HT-29 (cell line): Measurements from ENCODE around the gene KATNAL2. TPM values are rescaled to one million over a fixed set of nuclear protein-coding genes. Genes with fewer than 3 reads are reported as not detected.

ENCODE experiments used
- DNase-seq: peaks from one replicate; pipeline ENCODE4 v3.0.0-alpha.2; 2015; ENCODE audit warnings: low spot score
- small RNA-seq: library from RNA; depleted of rRNA; stranded (forward); fragments of <200 nt; gene quantifications from one replicate; pipeline ENCODE3, GENCODE V24; 2014
- total RNA-seq: library from RNA; depleted of rRNA; stranded (reverse); fragments of >200 nt; shearing (Covaris generic); gene quantifications from 2 replicates; pipeline ENCODE4 v1.2.3, GENCODE V29; 2014; rRNA removed

Gene KATNAL2
- total RNA-seq, 1 experiment from 2014 or later, result 0.23 TPM

DNA sequence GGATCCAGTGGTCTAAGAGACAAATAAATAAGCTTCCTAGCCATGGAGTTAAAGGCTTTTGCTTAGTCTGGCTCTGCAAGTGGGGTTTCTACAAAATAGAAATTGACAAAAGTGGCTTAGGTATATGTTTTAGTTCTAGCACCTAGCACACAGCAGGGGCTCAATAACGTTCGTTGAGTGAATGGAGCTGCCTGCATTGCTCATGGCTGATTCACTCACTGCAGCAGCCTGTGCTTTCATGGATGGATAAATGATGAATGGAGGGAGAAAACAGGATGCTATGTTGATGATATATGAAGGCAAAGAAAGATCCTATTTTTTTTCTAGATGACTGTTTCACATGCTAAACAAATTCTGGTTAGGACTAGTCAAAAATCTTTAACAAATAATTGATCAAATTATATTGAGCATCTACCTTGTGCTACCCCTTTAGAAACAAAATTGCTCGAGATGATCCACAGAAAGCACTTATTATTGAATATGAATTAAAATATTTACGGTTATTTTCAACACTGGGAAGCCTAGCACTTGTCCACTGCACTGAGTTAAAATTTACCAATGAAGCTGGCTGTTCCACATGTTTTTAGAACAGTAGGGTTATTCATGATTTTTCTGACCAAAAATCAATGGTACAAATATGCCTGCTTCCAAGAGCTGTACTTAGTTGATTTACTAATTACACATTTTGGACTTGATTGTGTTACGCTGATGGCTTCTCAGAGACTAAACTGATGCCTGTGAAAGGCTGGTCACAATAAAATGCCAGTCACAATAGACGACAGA, 193.3 kb downstream of the KATNAL2 start:
- no peak for DNase-seq

DNA sequence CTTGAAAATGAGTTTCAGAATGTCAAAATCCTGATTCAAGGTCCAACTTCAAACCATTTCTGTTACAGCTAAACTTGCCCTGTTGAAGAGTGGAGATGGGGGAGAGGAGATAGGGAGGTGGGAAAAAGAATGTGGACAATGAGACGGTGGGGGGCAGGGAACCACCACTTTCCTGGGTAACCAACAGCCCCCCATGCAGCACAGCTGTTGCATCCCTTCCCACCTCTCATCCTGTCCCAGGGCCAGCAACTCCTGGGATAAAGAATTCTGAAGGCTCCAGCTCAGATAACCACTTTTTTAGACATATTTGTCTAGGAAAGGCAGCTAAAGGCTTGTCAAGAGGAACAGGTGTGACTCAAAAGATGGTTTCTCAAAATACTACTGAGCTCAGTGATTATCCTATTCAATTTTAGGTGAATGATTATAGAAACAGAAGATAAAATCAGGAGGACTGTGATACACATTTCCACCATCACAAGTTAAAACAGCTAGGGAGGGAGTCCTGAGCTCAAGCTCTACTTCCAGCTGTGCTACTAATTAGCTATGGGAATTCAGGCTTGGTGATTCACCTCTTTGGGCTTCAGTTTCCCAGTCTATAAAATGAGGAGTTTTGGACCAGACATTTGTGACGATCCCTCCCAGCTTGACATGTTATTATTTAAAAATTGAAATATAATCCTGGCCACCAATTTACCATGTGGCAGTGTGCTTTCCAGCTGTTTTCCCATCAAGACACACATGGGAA, 196.6 kb downstream of the KATNAL2 start:
- DNase-seq, result no peak

DNA sequence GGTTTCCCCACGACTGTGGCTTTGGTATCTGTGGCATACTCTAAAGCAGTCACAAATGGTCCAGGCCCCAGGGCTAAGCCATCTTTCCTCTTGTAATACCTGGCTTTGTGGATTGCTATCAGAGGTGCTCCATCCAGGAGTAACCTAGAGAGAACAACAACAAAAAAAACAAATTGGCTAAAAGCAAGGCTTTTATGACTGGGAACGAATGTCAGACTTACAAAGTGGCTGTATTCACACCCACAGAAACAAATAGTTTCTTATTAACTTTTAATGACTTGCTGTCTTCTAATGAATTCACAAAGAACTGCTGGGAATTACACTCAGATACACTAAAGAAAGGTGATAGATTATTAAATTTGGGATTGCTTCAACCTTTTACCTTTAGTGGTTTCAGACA, 197.8 kb downstream of the KATNAL2 start:
- no peak for DNase-seq

DNA sequence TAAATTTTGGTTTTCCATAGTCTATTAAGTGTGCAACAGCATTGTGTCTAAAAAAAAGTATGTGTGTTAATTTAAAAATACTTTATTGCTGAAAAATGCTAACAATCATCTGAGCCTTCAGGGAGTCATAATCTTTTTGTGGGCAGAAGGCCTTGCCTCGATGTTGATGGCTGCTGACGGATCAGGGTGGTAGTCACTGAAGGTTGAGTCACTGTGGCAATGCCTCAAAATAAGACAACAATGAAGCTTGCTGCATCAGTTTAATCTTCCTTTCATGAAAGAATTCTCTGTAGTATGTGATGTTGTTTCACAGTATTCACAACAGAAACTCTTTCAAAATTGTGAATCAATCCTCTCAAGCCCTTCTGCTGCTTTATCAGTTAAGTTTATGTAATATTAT, 201.6 kb downstream of the KATNAL2 start:
- DNase-seq, result no peak

DNA sequence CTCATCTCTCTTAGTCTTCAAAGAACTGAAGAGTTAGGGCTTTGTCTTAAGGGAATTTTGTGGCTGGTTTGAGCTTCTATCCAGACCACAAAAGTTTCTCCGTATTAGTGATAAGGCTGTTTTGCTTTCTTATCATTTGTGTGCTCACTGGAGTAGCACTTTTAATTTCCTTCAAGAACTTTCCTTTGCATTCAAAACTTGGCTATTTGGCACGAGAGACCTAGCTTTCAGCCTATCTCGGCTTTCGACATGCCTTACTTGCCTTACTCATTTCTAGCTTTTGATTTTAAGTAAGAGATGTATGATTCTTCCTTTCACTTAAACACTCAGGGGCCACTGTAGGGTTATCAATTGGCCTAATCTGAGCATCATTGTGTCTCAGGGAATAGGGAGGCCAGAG, 203.0 kb downstream of the KATNAL2 start:
- DNase-seq, result no peak

DNA sequence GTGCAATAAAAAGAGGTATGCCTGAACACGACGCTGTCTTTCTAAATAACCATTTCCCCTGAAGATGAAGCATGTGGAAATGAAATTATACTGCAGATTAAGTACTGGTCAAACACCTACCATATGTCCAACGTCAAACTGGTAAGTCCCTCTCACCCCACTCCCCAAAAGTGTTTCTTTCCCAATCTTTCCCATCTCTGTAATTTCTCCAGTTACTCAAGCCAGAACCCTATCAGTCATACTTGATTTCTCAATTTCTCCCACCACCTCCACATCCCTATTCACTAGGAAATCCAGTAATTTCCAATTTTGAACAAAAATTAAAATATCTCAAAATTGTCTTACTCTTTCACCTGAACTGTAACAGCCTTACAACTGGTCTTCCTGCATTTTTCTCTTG, 203.7 kb downstream of the KATNAL2 start:
- no peak for DNase-seq

DNA sequence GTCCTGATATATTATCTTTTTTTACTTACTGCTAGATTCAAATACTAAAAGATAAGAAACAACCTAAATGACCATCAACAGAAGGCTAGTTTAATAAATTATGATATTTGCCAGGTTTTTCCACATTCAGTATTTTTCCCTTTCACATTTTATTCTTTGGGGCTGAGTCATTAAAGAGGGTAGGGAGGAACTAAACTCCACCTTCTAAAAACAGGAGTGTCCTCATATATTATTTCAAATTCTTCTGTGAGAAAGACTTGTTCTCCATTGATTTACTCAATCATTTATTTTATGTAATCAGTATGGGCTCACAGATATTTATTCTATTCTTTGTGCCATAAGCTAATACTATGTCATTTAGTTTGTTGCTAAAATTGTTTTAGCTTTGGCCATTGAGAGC, 223.9 kb downstream of the KATNAL2 start:
- no peak for DNase-seq

DNA sequence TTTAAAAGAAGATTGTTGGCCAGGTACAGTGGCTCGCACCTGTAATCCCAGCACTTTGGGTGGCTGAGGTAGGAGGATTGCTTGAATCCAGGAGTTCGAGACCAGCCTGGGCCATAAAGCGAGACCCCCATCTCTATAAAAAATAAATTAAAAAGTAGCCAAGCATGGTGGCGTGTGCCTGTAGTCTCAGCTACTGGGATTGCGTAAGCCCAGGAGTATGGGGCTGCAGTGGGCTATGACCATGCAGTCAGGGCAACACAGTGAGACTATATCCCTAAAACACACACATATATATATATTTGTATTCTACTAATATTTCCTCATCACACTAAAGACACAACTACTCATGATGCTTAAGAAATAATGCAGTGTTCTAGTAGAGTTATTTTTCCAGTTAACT, 225.8 kb downstream of the KATNAL2 start:
- DNase-seq, result no peak

DNA sequence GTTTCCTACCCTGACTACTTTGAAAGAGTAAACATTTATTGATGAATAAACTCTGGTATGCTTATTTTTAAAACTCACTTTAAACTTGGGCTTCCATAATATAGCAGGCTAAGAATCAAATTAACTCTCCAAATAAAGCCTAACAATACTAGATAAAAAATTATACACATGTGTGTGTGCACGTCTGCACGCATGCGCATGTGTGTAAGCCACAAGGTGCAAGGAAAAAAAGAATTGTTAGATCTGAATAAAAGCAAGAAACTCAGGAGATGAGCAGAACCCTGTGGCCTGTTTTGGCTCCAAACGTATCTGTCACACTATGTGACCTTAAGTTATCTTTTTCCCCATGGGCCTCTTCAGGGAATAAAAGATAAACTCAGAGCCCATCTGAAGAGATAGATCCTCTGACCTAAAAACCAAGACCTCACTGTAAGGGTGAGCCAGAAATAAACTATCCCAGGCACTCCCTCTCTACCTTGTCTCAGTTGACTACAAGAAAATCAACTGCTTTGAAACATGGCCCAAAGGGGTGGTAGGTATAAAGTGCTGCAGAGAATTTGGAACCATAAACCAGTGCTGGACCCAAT, 226.6 kb downstream of the KATNAL2 start:
- DNase-seq, result no peak

DNA sequence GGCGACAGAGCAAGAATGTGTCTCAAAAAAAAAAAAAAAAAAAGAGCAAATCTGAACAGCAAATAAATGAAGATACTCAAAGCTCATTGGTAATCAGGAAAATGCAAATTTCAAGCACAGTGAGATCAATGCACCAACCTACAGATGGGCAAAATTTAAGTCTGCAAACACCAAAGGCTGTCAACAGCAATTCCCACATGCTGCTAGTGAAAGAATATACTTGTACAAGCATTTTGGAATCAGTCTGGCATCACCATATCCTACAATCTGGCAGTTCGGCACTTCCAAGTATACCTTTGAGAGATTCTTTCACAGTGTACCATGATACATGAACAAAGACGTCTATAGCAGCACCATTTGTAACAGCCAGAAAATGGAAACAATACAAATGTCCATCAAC, 228.8 kb downstream of the KATNAL2 start:
- DNase-seq, result no peak

DNA sequence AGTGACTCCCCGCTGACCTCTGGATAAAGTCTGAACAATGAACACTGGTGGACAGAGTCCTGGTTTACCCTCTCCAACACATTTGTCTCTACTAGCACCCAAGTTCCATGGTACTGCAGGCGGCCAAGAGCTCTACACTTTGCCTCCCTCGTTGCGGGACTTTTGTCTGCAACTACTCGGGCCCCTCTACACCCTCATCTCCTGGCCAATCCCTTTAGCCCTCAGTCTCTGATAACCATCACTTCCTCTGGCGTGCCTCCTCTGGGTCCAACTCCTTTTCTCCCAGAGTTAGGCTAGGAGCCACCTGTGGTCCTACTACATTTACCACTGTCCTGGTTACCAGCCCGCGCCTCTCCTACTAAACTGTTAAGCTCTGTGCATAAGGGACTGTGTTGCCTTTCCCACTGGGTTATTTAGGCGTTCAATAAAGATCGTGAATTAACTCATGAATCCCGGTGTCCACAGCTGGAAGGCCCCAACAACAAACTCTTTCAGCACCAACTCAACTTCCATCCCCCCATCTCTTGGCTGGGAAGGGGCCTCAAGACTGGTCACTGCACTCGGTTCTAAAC, 232.1 kb downstream of the KATNAL2 start:
- DNase-seq, result peak; percentile 25

DNA sequence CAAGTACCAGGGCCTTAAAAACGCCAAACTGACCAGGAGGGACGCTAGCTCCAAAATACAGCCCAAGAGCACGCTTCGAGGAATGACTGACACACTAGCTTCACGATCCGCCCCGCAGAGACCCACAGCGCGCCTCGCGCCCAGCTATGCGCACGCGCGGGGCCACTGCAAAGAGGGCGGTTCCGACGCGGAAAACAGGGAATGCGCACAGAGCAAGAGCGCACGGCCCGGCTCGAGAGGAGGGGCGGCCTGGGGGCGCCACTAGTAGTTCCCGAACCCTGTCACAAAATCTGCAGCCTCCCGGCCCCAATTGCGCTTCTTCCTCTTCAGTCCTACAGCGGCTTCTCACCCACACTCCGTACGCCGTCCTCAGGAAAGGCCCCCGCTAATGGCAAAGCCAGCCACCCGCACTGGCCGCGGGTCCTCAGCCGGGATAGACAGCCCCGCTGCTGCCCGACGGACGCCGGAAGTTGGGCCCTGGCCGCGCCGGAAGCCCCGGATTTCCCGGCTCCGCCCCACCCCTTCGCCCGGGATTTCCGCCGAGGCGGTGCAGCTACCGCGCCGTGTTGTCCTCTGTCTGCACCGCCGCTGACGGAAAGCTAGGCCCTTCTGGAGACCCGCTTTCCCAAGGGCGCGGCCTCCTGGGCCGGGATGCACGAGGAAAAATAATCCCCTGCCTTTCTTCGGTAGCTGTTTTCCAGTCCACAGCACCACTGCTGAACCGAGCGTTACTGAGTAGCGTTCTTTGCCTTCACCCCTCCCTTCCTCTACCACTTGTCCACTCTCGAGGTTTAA, 232.8 kb downstream of the KATNAL2 start, which contains the start of gene HDHD2:
HDHD2 (minus strand) TSS at position 472 of the 795 bp plus-strand sequence. CDS start 14,061 bp downstream, outside the sequence.
- peak; percentile 65 for DNase-seq

DNA sequence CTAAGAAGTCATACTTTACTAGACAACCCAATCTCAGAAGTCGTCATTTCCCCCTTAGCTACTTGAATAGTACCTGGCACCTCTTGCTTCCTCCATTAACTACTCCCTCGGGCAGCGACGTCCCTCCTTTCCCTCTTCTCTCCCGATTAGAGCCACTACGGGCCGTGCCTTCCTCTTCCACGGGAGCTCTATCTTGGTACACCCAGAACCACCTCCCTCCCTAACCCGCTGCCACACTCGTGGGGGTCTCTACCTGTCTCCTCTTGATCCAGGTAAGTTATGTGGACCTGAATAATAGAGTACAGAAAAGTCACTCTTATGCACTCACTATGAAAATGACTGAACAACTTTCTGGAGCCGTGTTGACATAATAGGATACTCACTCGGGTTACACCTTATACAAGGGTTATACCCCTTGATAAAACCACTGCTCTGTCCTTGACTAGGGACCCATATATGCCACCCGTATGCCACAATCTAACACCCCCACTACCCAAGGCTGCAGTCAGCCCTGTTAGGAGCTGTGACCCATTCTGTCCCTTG, 233.5 kb downstream of the KATNAL2 start:
- peak; percentile 1 for DNase-seq

DNA sequence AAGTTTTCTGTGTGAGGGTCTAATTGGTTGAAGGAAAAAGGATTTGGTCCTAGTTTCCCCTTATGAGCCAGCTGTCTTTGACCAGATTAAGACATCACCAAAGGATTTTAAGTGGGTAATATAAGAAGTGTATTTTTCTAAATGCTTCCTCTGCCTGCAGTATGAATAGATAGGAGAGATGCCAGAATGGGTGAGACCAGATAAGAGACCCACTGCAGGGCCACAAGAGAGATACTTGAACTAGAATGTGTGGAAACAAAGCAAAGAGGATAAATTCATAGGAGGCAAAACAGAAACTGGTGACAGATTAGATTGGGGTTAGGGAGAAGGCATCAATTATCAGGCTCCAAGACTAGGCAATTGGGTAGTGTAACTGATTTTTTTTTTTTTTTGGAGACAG, 234.0 kb downstream of the KATNAL2 start:
- no peak for DNase-seq

Small RNA genes lying within 50 kb of the gene (small RNA-seq; reads per million reads assigned to genes)
- not detected for gene AC012254.4

Other genes with a start within 250 kb of the KATNAL2 start
- gene ST8SIA5, start 160.5 kb upstream of the KATNAL2 start, total RNA-seq, result not detected in 2 replicates
- gene PIAS2, start 95 bp upstream of the KATNAL2 start, total RNA-seq, result 7.7 and 8.9 TPM in 2 replicates
- gene ELOA2, start 118.0 kb downstream of the KATNAL2 start, total RNA-seq, result not detected in 2 replicates
- gene HDHD2, start 232.9 kb downstream of the KATNAL2 start, total RNA-seq, result 8.4 and 12.2 TPM in 2 replicates